Stomach (tissue), 19 donors: ENCODE measurements around the gene RNF220. TPM values are rescaled to one million over a fixed set of nuclear protein-coding genes. Genes with fewer than 3 reads are reported as not detected.

Experiments used
- DNase-seq, 2 donors: peaks; one replicate each; pipeline versions ENCODE4 v3.0.0 to v3.0.0-alpha.2; 2013 to 2019
- H3K27ac ChIP-seq, 5 donors: fragments of 200-600 bp in 4 of 5; sonication (generic) in 4 of 5; one replicate each; pipeline ENCODE4 v1.5.1; 2013 to 2019; ENCODE audit warnings: mild to moderate bottlenecking in 1 of 5, moderate library complexity in 1 of 5
- H3K27me3 ChIP-seq, 3 donors: fragments of 200-600 bp; sonication (generic); one replicate each; pipeline ENCODE4 v1.5.1; 2017 to 2019; ENCODE audit warnings: mixed run types in 1 of 3
- H3K36me3 ChIP-seq, 4 donors: fragments of 200-600 bp; sonication (generic); 1 replicate in 3 of 4; 2 replicates in 1 of 4; pipeline ENCODE4 v1.5.1; 2016 to 2019
- H3K4me1 ChIP-seq, 4 donors: fragments of 200-600 bp; sonication (generic); one replicate each; pipeline ENCODE4 v1.5.1; 2016 to 2019
- H3K4me3 ChIP-seq, 4 donors: fragments of 200-600 bp; sonication (generic) in 3 of 4; one replicate each; pipeline ENCODE4 v1.5.1; 2016 to 2019; ENCODE audit warnings: mild to moderate bottlenecking in 1 of 4
- H3K9me3 ChIP-seq, 4 donors: fragments of 200-600 bp; sonication (generic); one replicate each; pipeline ENCODE4 v1.5.1; 2016 to 2019
- CTCF ChIP-seq, 7 experiments: fragments of 450-650 bp in 4 of 7; fragments of 200-600 bp in 3 of 7; sonication (generic) in 3 of 7; IDR thresholded peaks; one replicate each; pipeline ENCODE4 v1.5.1; 2016 to 2019; ENCODE audit warnings: antibody characterized with exemption in 7 of 7, control low read depth in 2 of 7, mild to moderate bottlenecking in 1 of 7
- EP300 ChIP-seq: sonication (generic); formaldehyde crosslinking; IDR thresholded peaks from one replicate; pipeline ENCODE4 v1.6.1; 2017; ENCODE audit warnings: antibody characterized with exemption
- POLR2A ChIP-seq, 4 donors: fragments of 450-650 bp; IDR thresholded peaks; one replicate each; pipeline ENCODE4 v1.6.1; 2016; ENCODE audit warnings: antibody characterized with exemption in 4 of 4, control low read depth in 2 of 4, mild to moderate bottlenecking in 1 of 4, moderate library complexity in 1 of 4
- POLR2AphosphoS5 ChIP-seq, 3 donors: sonication (generic); formaldehyde crosslinking; IDR thresholded peaks; one replicate each; pipeline ENCODE4 v1.6.1; 2016; ENCODE audit warnings: antibody characterized with exemption in 3 of 3
- WGBS, 5 donors: extraction: QIAGEN DNeasy Blood & Tissue Kit in 3 of 5; methylation state at CpG; one replicate each; pipeline versions ENCODE4 v1.1.5 to v1.1.7; 2013 to 2018; 5-methylcytosine and 5-hydroxymethylcytosine counted together
- intact Hi-C: fragments of 100-400 bp; cut with DNase I; formaldehyde crosslinking; loops from one replicate; pipeline ENCODE4 v1.15.1; 2023; ENCODE audit warnings: low total_unique reads
- long read RNA-seq, 10 donors: transcript quantifications; one replicate each; lab custom pipeline, GENCODE V29; 2026
- polyA plus RNA-seq, 3 donors: library from polyadenylated mRNA; stranded (reverse); fragments of 200-250 nt; gene quantifications; one replicate each; pipeline ENCODE4 v1.2.3, GENCODE V29; 2013
- total RNA-seq, 5 donors: library from RNA; depleted of rRNA; stranded (reverse); fragments of >200 nt; gene quantifications; one replicate each; pipeline versions ENCODE4 v1.1.0 to v1.2.3, GENCODE V29; 2014 to 2016
- donor health status: healthy with polysubstance abuse.
- donor health status: Bipolar disorder and iron deficiency.
- donor health status: healthy.

RNF220 gene
- total RNA-seq (100 to 1,000 TPM in 1 of 5 donors, 10 to 100 TPM in 4; 21.0 to 207 (median 48.7) TPM), polyA plus RNA-seq (10 to 100 TPM; 41.9 to 49.3 (median 45.6) TPM)
- long read RNA-seq, donor 1, partial matches to known transcripts, result 0 of 6 reads
- long read RNA-seq, donor 1, other reads (novel, unspliced or antisense), result 6 of 6 reads
- long read RNA-seq, donor 2, partial matches to known transcripts, result 0 of 1 reads
- long read RNA-seq, donor 2, other reads (novel, unspliced or antisense), result 0 of 1 reads
- long read RNA-seq, donor 3, result 0 reads
- long read RNA-seq, donor 4, result 0 reads
- long read RNA-seq, donor 5, partial matches to known transcripts, result 0 of 6 reads
- long read RNA-seq, donor 5, other reads (novel, unspliced or antisense), result 6 of 6 reads
- long read RNA-seq, donor 6, result 0 reads
- long read RNA-seq, donor 7, result 0 reads
- long read RNA-seq, donor 8, result 0 reads
- long read RNA-seq, donor 9, result 0 reads
- long read RNA-seq, donor 10, result 0 reads

DNA sequence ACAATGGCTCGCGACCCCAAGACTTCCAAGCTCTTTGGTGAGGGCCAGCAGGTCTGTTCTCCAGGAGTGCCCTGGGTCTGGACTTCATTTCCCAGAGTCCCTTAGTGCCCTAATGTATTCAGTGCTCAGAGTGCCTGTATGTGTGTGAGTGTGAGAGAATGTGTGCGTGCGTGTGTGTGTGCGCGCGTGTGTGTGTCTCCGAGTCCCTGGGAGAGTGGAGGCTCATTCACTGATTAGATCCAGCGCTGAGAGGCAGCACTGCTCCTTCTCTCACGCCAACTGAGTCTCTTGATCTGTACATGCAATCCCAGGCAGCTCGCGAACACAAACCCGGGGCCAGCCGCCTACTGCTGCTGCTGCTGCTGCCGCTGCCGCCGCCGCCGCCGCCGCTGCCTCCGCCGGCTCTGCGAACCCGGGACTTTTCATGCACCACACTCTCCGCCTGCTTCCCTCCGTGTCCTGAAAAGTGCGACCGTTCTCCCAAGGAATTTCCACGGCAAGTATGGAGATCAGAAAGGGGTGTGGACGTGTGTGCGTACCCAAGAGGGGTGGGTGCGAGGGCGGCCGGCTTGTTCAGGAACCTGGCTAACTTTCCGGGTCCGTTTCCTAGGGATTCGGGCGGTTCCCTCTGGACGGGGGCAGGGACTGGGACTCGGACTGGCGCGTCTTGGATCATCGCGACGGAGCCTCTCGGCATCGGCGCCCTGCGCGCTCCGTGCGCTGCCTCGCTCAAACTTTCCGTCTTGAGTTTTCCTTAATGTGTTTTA lies at the start of gene RNF220:
TSS of gene RNF220 (plus strand) at position 225 of the 767 bp plus-strand sequence.
- Histone ChIP-seq H3K4me3 (peak within 1 kb of the TSS; percentile 36 to 62 (median 46)), H3K4me1 (peaks cover 34 to 49% (median 40%) of the 10 kb centered on the region in 4 donors), H3K9me3 (peaks cover 0 to 11% (median 3%) of the 10 kb centered on the region in 4 donors), H3K27ac (peak within 1 kb of the TSS in 1 of 5 donors; percentile 19), H3K36me3 (no peaks in the 10 kb centered on the region), H3K27me3 (peaks cover 55 to 100% (median 79%) of the 10 kb centered on the region in 3 donors)
- TF ChIP-seq CTCF (IDR thresholded peaks at IDR 0.05) (no peak), EP300 (no peak), POLR2A (IDR thresholded peaks at IDR 0.05) (no peak), POLR2AphosphoS5 (IDR thresholded peaks at IDR 0.05) (no peak)
- intact Hi-C loops, result no loop called here
- WGBS, 5 donors, result 2 to 3% (median 2%) methylated on average over 40 to 55 of the region's 55 CpGs
- DNase-seq, result peak; percentile 42 to 86

DNA sequence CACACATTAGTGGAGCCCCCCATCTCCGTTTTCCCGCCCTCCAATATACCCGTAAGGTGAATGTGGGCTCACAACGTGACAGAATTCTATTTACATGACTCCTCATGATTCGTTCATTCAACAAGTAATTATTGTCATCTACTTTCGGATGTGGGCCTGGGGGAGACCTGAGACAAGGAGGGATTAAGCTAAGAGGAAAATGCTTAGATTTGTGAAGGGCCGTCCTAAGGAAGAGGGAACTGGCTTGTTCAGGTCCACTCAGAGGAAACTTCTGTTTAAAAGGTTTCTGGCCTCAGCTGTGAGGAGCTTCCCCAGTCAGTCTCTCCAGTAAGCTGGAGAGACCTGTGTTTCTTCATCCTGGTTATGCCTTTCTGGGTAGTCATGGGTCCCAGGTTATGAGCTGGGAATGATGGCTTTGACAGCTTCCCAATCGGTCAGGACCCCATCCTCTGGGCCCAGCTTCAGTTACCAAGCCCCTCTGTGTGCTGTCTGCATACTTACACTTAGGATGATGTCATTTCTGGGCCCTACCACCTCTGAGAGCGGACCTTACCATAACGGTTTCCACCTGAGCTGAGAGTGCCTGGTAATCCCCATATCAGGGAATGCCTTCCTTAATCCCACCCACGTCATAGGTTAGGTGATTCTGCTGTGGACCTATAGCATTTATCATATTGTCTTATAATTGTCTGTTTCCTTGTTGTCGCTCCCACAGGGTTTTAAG lies 49.3 kb upstream of the RNF220 start:
- Histone ChIP-seq H3K27ac (no peak overlapping the region), H3K27me3 (no peaks in the 10 kb centered on the region), H3K4me3 (peak overlapping the region; percentile 90 to 99 (median 94)), H3K4me1 (peaks cover 13 to 34% (median 19%) of the 10 kb centered on the region in 4 donors), H3K36me3 (peaks cover 0 to 4% (median 0%) of the 10 kb centered on the region in 4 donors), H3K9me3 (no peaks in the 10 kb centered on the region)
- WGBS, 5 donors, result 65 to 71% (median 70%) methylated on average over 12 of the region's 12 CpGs
- TF ChIP-seq POLR2AphosphoS5 (IDR thresholded peaks at IDR 0.05) (no peak), POLR2A (IDR thresholded peaks at IDR 0.05) (no peak), CTCF (IDR thresholded peaks at IDR 0.05) (no peak), EP300 (no peak)
- DNase-seq, result no peak
- intact Hi-C loops, result no loop called here

DNA sequence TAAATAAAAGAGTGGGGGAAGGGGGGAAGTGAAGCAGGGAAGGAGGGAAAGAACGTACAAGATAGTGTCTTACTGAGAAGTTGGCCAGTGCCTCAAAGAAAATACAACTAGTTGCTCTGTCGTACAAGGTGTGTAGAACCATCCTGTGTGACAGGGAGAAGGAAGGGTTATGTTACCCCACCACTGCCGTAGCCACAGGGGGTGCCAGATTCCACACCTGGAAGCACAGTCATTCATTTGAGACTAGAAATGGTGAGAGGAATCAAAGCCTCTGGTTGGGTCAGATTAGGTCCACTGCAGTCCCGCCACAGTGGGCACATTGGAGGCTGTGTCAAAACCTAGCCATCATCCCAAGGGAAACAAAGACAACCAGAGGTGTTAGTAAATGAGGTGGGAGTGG lies 47.3 kb upstream of the RNF220 start:
- no peak overlapping the region for H3K4me3 ChIP-seq
- no peak for TF ChIP-seq POLR2A (IDR thresholded peaks at IDR 0.05)
- TF ChIP-seq CTCF (IDR thresholded peaks at IDR 0.05), result no peak
- TF ChIP-seq EP300, result no peak
- no peak for TF ChIP-seq POLR2AphosphoS5 (IDR thresholded peaks at IDR 0.05)
- WGBS, 5 donors, result 72 to 89% (median 77%) methylated on average over 4 of the region's 4 CpGs

More for the DNA sequence above, 47.3 kb upstream of the RNF220 start:
- Histone ChIP-seq H3K27ac (no peak overlapping the region), H3K4me1 (peaks cover 13 to 26% (median 18%) of the 10 kb centered on the region in 4 donors), H3K9me3 (no peaks in the 10 kb centered on the region), H3K36me3 (no peaks in the 10 kb centered on the region), H3K27me3 (no peaks in the 10 kb centered on the region)
- DNase-seq, result no peak
- intact Hi-C loops, result no loop called here
